HepG2 (cell line): ENCODE measurements around the gene TMEM183A. TPM values are rescaled to one million over a fixed set of nuclear protein-coding genes. Genes with fewer than 3 reads are reported as not detected.

Source experiments
- ATF1 ChIP-seq: IDR thresholded peaks from 2 replicates; pipeline ENCODE4 v1.6.1; 2016; ENCODE audit warnings: mild to moderate bottlenecking, control low read depth
- EP300 ChIP-seq, 3 experiments: sonication (generic) in 1 of 3; formaldehyde crosslinking in 1 of 3; IDR thresholded peaks; 2 replicates each; pipeline versions ENCODE4 v1.5.1 to v1.6.1; 2011 to 2020; ENCODE audit warnings: low read depth in 2 of 3, low read length in 2 of 3, borderline replicate concordance in 1 of 3, improper control_type of control experiment in 1 of 3, mild to moderate bottlenecking in 1 of 3, missing genetic modification reagents in 1 of 3, moderate library complexity in 1 of 3
- FIP1L1 ChIP-seq: fragments of 200-400 bp; formaldehyde crosslinking; IDR thresholded peaks from 2 replicates; pipeline ENCODE4 v1.6.1; 2018; ENCODE audit warnings: low read depth, mild to moderate bottlenecking, low read length, moderate library complexity, borderline replicate concordance; ENCODE audit not compliant: insufficient read depth
- GLMP ChIP-seq: sonication (generic); formaldehyde crosslinking; IDR thresholded peaks from 2 replicates; pipeline ENCODE4 v1.9.0; 2021; ENCODE audit warnings: missing genetic modification reagents, mild to moderate bottlenecking, borderline replicate concordance
- HDAC1 ChIP-seq: sonication (generic); formaldehyde crosslinking; IDR thresholded peaks from 2 replicates; pipeline ENCODE4 v1.5.1; 2020; ENCODE audit warnings: mild to moderate bottlenecking, missing genetic modification reagents
- KDM2A ChIP-seq: sonication (generic); formaldehyde crosslinking; IDR thresholded peaks from 2 replicates; pipeline ENCODE4 v1.4.0; 2020; ENCODE audit warnings: low read depth, missing genetic modification reagents, borderline replicate concordance
- KLF16 ChIP-seq, 2 experiments: sonication (generic) in 1 of 2; formaldehyde crosslinking in 1 of 2; IDR thresholded peaks; 2 replicates each; pipeline versions ENCODE4 v1.6.1 to v1.8.0; 2016 to 2023; ENCODE audit warnings: missing genetic modification reagents in 2 of 2, missing compliant biosample characterization in 1 of 2
- NCOR1 ChIP-seq: fragments of 200-600 bp; sonication (generic); IDR thresholded peaks from 2 replicates; pipeline ENCODE4 v1.7.0; 2017; ENCODE audit warnings: antibody characterized with exemption, low read length, borderline replicate concordance
- PTBP1 ChIP-seq: fragments of 200-400 bp; formaldehyde crosslinking; IDR thresholded peaks from 2 replicates; pipeline ENCODE4 v1.6.1; 2018; ENCODE audit warnings: low read length, low read depth; ENCODE audit not compliant: poor library complexity, severe bottlenecking
- SALL1 ChIP-seq: sonication (generic); formaldehyde crosslinking; IDR thresholded peaks from 2 replicates; pipeline ENCODE4 v1.8.0; 2022; ENCODE audit warnings: mild to moderate bottlenecking, missing genetic modification reagents
- TP53 ChIP-seq: sonication (generic); formaldehyde crosslinking; conservative IDR thresholded peaks from 2 replicates; pipeline ENCODE4 v1.4.0; 2020; ENCODE audit warnings: missing genetic modification reagents
- ZFAT ChIP-seq: sonication (generic); formaldehyde crosslinking; conservative IDR thresholded peaks from 2 replicates; pipeline ENCODE4 v1.8.1; 2023; ENCODE audit warnings: missing genetic modification reagents, inconsistent platforms
- ZMYM3 ChIP-seq: sonication (generic); formaldehyde crosslinking; IDR thresholded peaks from 2 replicates; pipeline ENCODE4 v1.5.1; 2020; ENCODE audit warnings: mild to moderate bottlenecking, missing genetic modification reagents
- ZNF180 ChIP-seq: sonication (generic); formaldehyde crosslinking; IDR thresholded peaks from 2 replicates; pipeline ENCODE4 v1.4.0; 2020; ENCODE audit warnings: low read depth, missing genetic modification reagents, borderline replicate concordance
- ZNF224 ChIP-seq: sonication (generic); formaldehyde crosslinking; IDR thresholded peaks from 2 replicates; pipeline ENCODE4 v1.5.0; 2020; ENCODE audit warnings: mild to moderate bottlenecking, missing genetic modification reagents
- ZNF30 ChIP-seq: sonication (generic); formaldehyde crosslinking; IDR thresholded peaks from 2 replicates; pipeline ENCODE4 v1.5.0; 2020; ENCODE audit warnings: mild to moderate bottlenecking, missing genetic modification reagents
- ZNF574 ChIP-seq: sonication (generic); formaldehyde crosslinking; IDR thresholded peaks from 2 replicates; pipeline ENCODE4 v1.4.0; 2020; ENCODE audit warnings: missing genetic modification reagents
- ZNF790 ChIP-seq: sonication (generic); formaldehyde crosslinking; IDR thresholded peaks from 2 replicates; pipeline ENCODE4 v1.8.0; 2022; ENCODE audit warnings: missing genetic modification reagents, mild to moderate bottlenecking, borderline replicate concordance
- ZNF878 ChIP-seq: sonication (generic); formaldehyde crosslinking; IDR thresholded peaks from 2 replicates; pipeline ENCODE4 v1.8.1; 2023; ENCODE audit warnings: mild to moderate bottlenecking, missing genetic modification reagents, moderate library complexity
- ZSCAN31 ChIP-seq: sonication (generic); formaldehyde crosslinking; IDR thresholded peaks from 2 replicates; pipeline ENCODE4 v1.5.0; 2020; ENCODE audit warnings: low read depth, mild to moderate bottlenecking, missing genetic modification reagents
- polyA plus RNA-seq, 8 experiments: library from polyadenylated mRNA; depleted of rRNA in 3 of 8; stranded (reverse) in 7 of 8; unstranded in 1 of 8; fragments of >200 nt; fragmentation: Illumina TruSeq in 4 of 8; extraction: Trizol in 4 of 8; gene quantifications; 2 replicates each; pipeline versions ENCODE4 v1.2.1 to v1.2.3, GENCODE V29; 2011 to 2016; ENCODE audit warnings: low read depth in 4 of 8, missing spikeins in 1 of 8, mixed read lengths in 1 of 8; ENCODE audit not compliant: insufficient read depth in 1 of 8
- total RNA-seq, 5 experiments: library from RNA; depleted of rRNA; stranded (reverse); fragments of >200 nt; fragmentation: Illumina TruSeq; extraction: Trizol; gene quantifications; 2 replicates each; pipeline ENCODE4 v1.2.3, GENCODE V29; 2016; ENCODE audit warnings: low read depth in 1 of 5
- TF ChIP-seq, protein P1 (sequence below): sonication (generic); formaldehyde crosslinking; IDR thresholded peaks from 2 replicates; pipeline ENCODE4 v1.5.0; 2020; ENCODE audit warnings: missing genetic modification reagents
- TF ChIP-seq, protein P2 (sequence below): sonication (generic); formaldehyde crosslinking; IDR thresholded peaks from 2 replicates; pipeline ENCODE4 v1.8.0; 2022; ENCODE audit warnings: missing genetic modification reagents, mild to moderate bottlenecking, moderate library complexity, borderline replicate concordance

Gene TMEM183A
- total and polyA plus RNA-seq, 2 of the 13 experiments (the other 11 are each of a cell fraction or from before 2014, with no cell fraction given), result 59.7 to 82.0 TPM

GRCh38 chr1:202957733-202958543 is 49.2 kb upstream of the TMEM183A start, which contains the start of gene ADIPOR1 (continued):
- TF ChIP-seq EP300 (IDR thresholded peaks at IDR 0.05; ENCODE audit: low read depth in 2 of 2, low read length in 2 of 2) (no peak), EP300 (CRISPR knock-in tag; IDR thresholded peaks at IDR 0.05; ENCODE audit: borderline replicate concordance) (no peak), ATF1 (CRISPR knock-in tag) (no peak), ZMYM3 (CRISPR knock-in tag) (no peak), ZNF180 (CRISPR knock-in tag) (no peak), ZNF574 (CRISPR knock-in tag) (peak; percentile 58), NCOR1 (no peak), KDM2A (CRISPR knock-in tag) (0 out of 2 replicates have a peak, but pooled peaks have one; percentile 29), ZNF878 (CRISPR knock-in tag) (no peak), ZNF790 (CRISPR knock-in tag) (no peak), HDAC1 (CRISPR knock-in tag) (peak; percentile 69), ZFAT (no peak), TP53 (no peak), KLF16 (CRISPR knock-in tag; IDR thresholded peaks at IDR 0.05) (no peak), ZNF224 (no peak), FIP1L1 (no peak), PTBP1 (no peak), GLMP (CRISPR knock-in tag) (no peak), ZNF30 (no peak), SALL1 (CRISPR knock-in tag) (no peak), ZSCAN31 (no peak)
- TF ChIP-seq, protein P1, sequence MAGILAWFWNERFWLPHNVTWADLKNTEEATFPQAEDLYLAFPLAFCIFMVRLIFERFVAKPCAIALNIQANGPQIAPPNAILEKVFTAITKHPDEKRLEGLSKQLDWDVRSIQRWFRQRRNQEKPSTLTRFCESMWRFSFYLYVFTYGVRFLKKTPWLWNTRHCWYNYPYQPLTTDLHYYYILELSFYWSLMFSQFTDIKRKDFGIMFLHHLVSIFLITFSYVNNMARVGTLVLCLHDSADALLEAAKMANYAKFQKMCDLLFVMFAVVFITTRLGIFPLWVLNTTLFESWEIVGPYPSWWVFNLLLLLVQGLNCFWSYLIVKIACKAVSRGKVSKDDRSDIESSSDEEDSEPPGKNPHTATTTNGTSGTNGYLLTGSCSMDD, result no peak
- TF ChIP-seq, protein P2, sequence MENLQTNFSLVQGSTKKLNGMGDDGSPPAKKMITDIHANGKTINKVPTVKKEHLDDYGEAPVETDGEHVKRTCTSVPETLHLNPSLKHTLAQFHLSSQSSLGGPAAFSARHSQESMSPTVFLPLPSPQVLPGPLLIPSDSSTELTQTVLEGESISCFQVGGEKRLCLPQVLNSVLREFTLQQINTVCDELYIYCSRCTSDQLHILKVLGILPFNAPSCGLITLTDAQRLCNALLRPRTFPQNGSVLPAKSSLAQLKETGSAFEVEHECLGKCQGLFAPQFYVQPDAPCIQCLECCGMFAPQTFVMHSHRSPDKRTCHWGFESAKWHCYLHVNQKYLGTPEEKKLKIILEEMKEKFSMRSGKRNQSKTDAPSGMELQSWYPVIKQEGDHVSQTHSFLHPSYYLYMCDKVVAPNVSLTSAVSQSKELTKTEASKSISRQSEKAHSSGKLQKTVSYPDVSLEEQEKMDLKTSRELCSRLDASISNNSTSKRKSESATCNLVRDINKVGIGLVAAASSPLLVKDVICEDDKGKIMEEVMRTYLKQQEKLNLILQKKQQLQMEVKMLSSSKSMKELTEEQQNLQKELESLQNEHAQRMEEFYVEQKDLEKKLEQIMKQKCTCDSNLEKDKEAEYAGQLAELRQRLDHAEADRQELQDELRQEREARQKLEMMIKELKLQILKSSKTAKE, result no peak
